Lower leg skin (tissue), 4 donors: ENCODE data around the gene ARHGAP30. TPM values are rescaled to one million over a fixed set of nuclear protein-coding genes. Genes with fewer than 3 reads are reported as not detected.
A peak's percentile ranks its signal among the peaks of the same experiment; 100 is the strongest.
"Not testable (repeated sequence)": the region's sequence is repeated elsewhere in the genome, so short reads cannot be mapped to it uniquely, and the experiment has no call there.

ENCODE experiments used
- DNase-seq, 2 donors: peaks; one replicate each; pipeline ENCODE4 v3.0.0-alpha.2; 2019; ENCODE audit warnings: low spot score in 2 of 2
- H3K4me3 ChIP-seq: fragments of 200-600 bp; sonication (generic); 2 replicates; pipeline ENCODE4 v1.5.1; 2017; ENCODE audit warnings: mild to moderate bottlenecking, low read depth; ENCODE audit not compliant: poor library complexity, severe bottlenecking
- CTCF ChIP-seq, 3 donors: fragments of 450-650 bp; IDR thresholded peaks; one replicate each; pipeline ENCODE4 v1.5.1; 2016; ENCODE audit warnings: antibody characterized with exemption in 3 of 3, mild to moderate bottlenecking in 3 of 3, moderate library complexity in 2 of 3
- POLR2A ChIP-seq, 2 donors: fragments of 450-650 bp; IDR thresholded peaks; one replicate each; pipeline ENCODE4 v1.6.1; 2016 to 2017; ENCODE audit warnings: antibody characterized with exemption in 2 of 2, mild to moderate bottlenecking in 1 of 2, moderate library complexity in 1 of 2
- WGBS, 2 donors: methylation state at CpG; one replicate each; pipeline ENCODE4 v1.1.5; 2018; 5-methylcytosine and 5-hydroxymethylcytosine counted together
- intact Hi-C: fragments of 100-400 bp; cut with DNase I; formaldehyde crosslinking; loops from one replicate; pipeline ENCODE4 v1.15.0; 2023; ENCODE audit warnings: low total_unique reads
- total RNA-seq, 4 donors: library from RNA; depleted of rRNA; stranded (reverse); fragments of >200 nt; gene quantifications; one replicate each; pipeline ENCODE4 v1.1.0, GENCODE V29; 2016

The ARHGAP30 gene
- total RNA-seq, 4 donors from 2014 or later: 8.5 to 14.8 (median 9.9) TPM

GRCh38 chr1:161037661-161038522 lies 31.8 kb downstream of the ARHGAP30 start:
- WGBS, 2 donors: 50 to 56% methylated on average over 21 of the region's 21 CpGs
- intact Hi-C loops: no loop called here
- TF ChIP-seq CTCF (IDR thresholded peaks at IDR 0.05) (no peak), POLR2A (IDR thresholded peaks at IDR 0.05) (no peak)
- no peak for DNase-seq
- H3K4me3 ChIP-seq: peak overlapping the region; percentile 56

GRCh38 chr1:161033751-161034150 lies 35.9 kb downstream of the ARHGAP30 start:
- intact Hi-C loops: no loop called here
- TF ChIP-seq CTCF (IDR thresholded peaks at IDR 0.05) (no peak), POLR2A (IDR thresholded peaks at IDR 0.05) (no peak)
- no peak for DNase-seq
- no peak overlapping the region for H3K4me3 ChIP-seq
- 73 to 76% methylated on average over 2 to 3 of the region's 3 CpGs for WGBS, 2 donors

- DNase-seq: no peak
- intact Hi-C loops: no loop called here
- TF ChIP-seq POLR2A (IDR thresholded peaks at IDR 0.05) (no peak), CTCF (IDR thresholded peaks at IDR 0.05) (no peak)
- WGBS, 2 donors: 68 to 78% methylated on average over 1 of the region's 1 CpG
- no peak overlapping the region for H3K4me3 ChIP-seq
These were observed 37.3 kb downstream of the ARHGAP30 start for GRCh38 chr1:161032409-161032808.

- 71 to 75% methylated on average over 2 of the region's 2 CpGs for WGBS, 2 donors
- intact Hi-C loops: no loop called here
- TF ChIP-seq CTCF (IDR thresholded peaks at IDR 0.05): no peak
- TF ChIP-seq POLR2A (IDR thresholded peaks at IDR 0.05): no peak
These were observed 37.8 kb downstream of the ARHGAP30 start for GRCh38 chr1:161031874-161032273.

GRCh38 chr1:161029466-161029865 lies 40.2 kb downstream of the ARHGAP30 start:
- WGBS, 2 donors: 93% methylated on average over 6 to 21 of the region's 32 CpGs
- H3K4me3 ChIP-seq, DNase-seq, intact Hi-C loops: not testable (repeated sequence)

More at GRCh38 chr1:161031874-161032273, 37.8 kb downstream of the ARHGAP30 start:
- no peak overlapping the region for H3K4me3 ChIP-seq
- DNase-seq: no peak

GRCh38 chr1:161026954-161027353 lies 42.7 kb downstream of the ARHGAP30 start:
- H3K4me3 ChIP-seq, intact Hi-C loops, DNase-seq: not testable (repeated sequence)
- 53 to 63% methylated on average over 1 of the region's 1 CpG for WGBS, 2 donors

- DNase-seq, H3K4me3 ChIP-seq, intact Hi-C loops: not testable (repeated sequence)
- WGBS, 2 donors: 82 to 83% methylated on average over 12 of the region's 12 CpGs
These were observed 47.3 kb downstream of the ARHGAP30 start for GRCh38 chr1:161022432-161022831.
